ENCODE results near the gene UBAP1. TPM values are rescaled to one million over a fixed set of nuclear protein-coding genes. Genes with fewer than 3 reads are reported as not detected.
"Not testable (repeated sequence)": the region's sequence is repeated elsewhere in the genome, so short reads cannot be mapped to it uniquely, and the experiment has no call there.

UBAP1 gene
- 51.9 TPM for total RNA-seq
- long read RNA-seq, transcript UBAP1-204 (6 exons, 2,029 nt), result minor isoform, 5 of 121 reads
- long read RNA-seq, transcript UBAP1-201 (7 exons, 2,735 nt), result major isoform, 76 of 121 reads
- long read RNA-seq, partial matches to known transcripts, result 13 of 121 reads
- long read RNA-seq, other reads (novel, unspliced or antisense), result 24 of 121 reads

DNA sequence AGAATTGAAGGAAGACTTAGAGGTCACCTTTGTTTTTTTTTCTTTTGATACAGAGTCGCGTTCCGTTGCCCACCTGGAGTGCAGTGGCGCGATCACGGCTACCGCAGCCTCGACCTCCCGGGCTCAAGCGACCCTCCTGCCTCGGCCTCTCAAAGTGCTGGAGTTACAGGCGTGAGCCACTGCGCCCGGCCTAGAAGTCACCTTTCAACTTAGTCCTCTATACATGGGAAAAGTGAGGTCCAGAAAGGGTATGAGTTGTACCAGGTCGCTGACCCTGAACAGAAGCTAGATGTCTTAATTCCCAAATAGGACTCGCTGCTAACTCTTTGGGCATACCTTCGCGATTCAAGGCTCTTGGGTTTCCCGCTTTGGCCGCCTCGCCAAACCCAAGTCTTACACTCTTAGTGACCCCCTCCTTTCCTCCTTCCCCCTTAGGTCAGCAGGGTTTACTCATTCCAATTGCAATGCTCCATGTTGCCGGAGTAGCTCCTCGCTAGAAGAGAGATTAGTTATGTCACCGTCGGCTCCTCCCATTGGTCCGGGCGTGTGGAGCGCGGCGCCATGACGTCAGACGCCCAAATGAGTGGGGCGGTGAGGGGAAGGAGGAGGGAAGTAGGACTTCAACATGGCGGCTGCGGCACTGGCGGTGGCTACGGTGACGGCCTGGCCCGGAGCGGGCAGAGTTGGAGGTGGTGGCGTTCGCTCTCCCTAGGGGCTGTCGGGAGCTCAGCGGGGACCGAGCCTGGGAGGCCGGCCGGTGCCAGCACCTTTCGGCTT lies at the start of gene UBAP1:
Gene UBAP1, plus strand, starts transcription at position 608 of the 777 bp plus-strand sequence. CDS start 41,872 bp downstream, outside the sequence.
- H3K9me3 ChIP-seq, result no peaks in the 10 kb centered on the region
- peak; percentile 98 for DNase-seq

DNA sequence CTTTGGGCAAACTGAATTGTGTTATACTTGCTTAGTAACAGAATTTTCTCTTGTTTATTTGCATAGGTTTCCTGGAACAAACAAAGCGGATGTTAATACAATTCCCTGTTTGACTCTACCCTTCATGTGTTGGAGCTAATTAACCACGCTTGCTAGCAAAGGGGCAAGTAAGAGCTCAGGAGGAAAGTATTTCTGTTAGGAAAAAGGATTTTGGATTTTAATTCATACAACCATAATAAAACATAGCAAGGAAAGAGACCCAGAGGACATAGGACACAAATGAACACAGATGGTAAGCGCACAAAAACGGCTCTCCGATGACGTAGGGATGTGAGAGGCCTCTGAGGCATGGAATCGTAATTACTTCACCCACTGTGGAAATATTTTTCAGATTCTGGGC lies 47.3 kb upstream of the UBAP1 start:
- H3K27me3 ChIP-seq, result no peaks in the 10 kb centered on the region
- H3K27ac ChIP-seq, result no peak overlapping the region
- H3K36me3 ChIP-seq, result no peaks in the 10 kb centered on the region
- DNase-seq (no peak), ATAC-seq (no peak)
- no peak overlapping the region for H3K4me3 ChIP-seq
- intact Hi-C loops (cut with DNase I), result no loop called here
- TF ChIP-seq, protein P1, sequence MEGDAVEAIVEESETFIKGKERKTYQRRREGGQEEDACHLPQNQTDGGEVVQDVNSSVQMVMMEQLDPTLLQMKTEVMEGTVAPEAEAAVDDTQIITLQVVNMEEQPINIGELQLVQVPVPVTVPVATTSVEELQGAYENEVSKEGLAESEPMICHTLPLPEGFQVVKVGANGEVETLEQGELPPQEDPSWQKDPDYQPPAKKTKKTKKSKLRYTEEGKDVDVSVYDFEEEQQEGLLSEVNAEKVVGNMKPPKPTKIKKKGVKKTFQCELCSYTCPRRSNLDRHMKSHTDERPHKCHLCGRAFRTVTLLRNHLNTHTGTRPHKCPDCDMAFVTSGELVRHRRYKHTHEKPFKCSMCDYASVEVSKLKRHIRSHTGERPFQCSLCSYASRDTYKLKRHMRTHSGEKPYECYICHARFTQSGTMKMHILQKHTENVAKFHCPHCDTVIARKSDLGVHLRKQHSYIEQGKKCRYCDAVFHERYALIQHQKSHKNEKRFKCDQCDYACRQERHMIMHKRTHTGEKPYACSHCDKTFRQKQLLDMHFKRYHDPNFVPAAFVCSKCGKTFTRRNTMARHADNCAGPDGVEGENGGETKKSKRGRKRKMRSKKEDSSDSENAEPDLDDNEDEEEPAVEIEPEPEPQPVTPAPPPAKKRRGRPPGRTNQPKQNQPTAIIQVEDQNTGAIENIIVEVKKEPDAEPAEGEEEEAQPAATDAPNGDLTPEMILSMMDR (IDR thresholded peaks at IDR 0.05), result no peak
- H3K4me1 ChIP-seq, result peaks cover 4% of the 10 kb centered on the region
- H3K9me3 ChIP-seq, result no peaks in the 10 kb centered on the region

More for the DNA sequence above, at the start of gene UBAP1:
- intact Hi-C loops (cut with DNase I), result no loop called here
- Histone ChIP-seq H3K27me3 (no peaks in the 10 kb centered on the region), H3K27ac (peak within 1 kb of the TSS; percentile 96), H3K4me1 (peaks cover 11% of the 10 kb centered on the region), H3K4me3 (peak within 1 kb of the TSS; percentile 88), H3K36me3 (no peaks in the 10 kb centered on the region)
- ATAC-seq, result peak; percentile 99
- TF ChIP-seq, protein P1 (IDR thresholded peaks at IDR 0.05), result no peak

DNA sequence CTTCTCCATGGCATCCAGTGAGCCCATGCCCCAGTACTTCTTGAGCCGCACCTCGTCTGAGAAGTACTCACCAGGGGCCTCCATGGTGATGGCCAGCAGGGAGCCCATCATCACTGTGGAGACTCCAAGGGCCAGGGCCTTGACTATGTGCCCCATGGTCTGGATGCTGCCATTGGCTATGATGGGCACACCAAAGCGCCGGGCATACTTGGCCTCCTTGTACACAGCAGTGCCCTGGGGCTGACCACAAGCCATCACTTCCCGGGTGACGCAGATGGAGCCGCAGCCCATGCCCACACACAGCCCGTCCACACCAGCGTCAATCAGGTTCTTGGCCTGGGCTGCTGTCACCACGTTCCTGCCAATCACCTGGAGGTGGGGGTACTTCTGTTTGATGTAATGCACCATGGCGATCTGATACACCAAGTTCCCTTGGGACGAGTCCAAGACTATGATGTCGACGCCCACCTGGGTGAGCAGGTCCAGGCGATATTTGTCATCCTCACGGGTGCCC lies 45.4 kb upstream of the UBAP1 start:
- H3K9me3 ChIP-seq, result no peaks in the 10 kb centered on the region
- no peak for ATAC-seq
- intact Hi-C loops (cut with DNase I), result no loop called here
- TF ChIP-seq, protein P1 (IDR thresholded peaks at IDR 0.05), result no peak
- DNase-seq, result no peak
- no peaks in the 10 kb centered on the region for H3K36me3 ChIP-seq
- no peak overlapping the region for H3K27ac ChIP-seq
- no peak overlapping the region for H3K4me3 ChIP-seq
- no peaks in the 10 kb centered on the region for H3K4me1 ChIP-seq
- H3K27me3 ChIP-seq, result no peaks in the 10 kb centered on the region

DNA sequence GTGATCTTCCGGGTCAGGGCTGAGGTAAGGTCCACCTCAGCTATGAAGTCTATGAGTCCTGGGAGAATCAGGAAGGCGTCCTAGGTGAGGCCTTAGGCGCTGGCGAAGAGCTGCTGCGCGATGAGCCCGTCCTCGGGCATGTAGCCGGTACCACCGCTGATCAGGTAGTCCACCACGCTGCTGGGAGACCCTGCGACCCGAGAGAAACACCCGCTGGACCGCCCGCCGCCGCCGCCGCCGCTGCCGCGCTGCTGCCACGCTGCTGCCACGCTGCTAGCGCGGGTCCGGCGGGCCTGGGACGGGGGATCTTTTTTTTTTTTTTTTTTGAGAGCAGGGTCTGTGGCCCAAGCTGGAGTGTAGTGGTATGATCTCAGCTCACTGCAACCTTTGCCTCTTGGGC lies 44.3 kb upstream of the UBAP1 start:
- TF ChIP-seq, protein P1 (IDR thresholded peaks at IDR 0.05), result no peak
- no peak overlapping the region for H3K27ac ChIP-seq
- H3K27me3 ChIP-seq, result no peaks in the 10 kb centered on the region
- no peak overlapping the region for H3K4me3 ChIP-seq
- no peaks in the 10 kb centered on the region for H3K4me1 ChIP-seq
- intact Hi-C loops (cut with DNase I), result no loop called here
- ATAC-seq, result no peak
- H3K36me3 ChIP-seq, result no peaks in the 10 kb centered on the region
- no peak for DNase-seq
- no peaks in the 10 kb centered on the region for H3K9me3 ChIP-seq

DNA sequence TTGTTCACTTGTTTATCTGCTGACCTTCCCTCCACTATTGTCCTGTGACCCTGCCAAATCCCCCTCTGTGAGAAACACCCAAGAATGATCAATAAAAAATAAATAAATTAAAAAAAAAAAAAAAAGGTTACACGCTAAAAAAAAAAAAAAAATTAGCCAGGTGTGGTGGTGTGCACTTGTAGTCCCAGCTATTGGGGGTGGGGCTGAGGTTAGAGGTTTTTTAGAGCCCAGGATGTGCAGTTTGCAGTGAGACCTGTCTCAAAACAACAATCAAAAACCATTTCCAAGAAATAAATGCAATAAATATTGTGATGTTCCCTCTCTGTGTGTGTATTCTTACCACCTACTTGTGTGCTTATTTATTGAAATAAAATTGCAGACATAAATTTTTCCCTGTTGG lies 40.2 kb upstream of the UBAP1 start:
- DNase-seq; H3K4me3 ChIP-seq; H3K9me3 ChIP-seq; ATAC-seq; H3K27me3 ChIP-seq; intact Hi-C loops (cut with DNase I); H3K4me1 ChIP-seq; H3K36me3 ChIP-seq; H3K27ac ChIP-seq: not testable (repeated sequence)

DNA sequence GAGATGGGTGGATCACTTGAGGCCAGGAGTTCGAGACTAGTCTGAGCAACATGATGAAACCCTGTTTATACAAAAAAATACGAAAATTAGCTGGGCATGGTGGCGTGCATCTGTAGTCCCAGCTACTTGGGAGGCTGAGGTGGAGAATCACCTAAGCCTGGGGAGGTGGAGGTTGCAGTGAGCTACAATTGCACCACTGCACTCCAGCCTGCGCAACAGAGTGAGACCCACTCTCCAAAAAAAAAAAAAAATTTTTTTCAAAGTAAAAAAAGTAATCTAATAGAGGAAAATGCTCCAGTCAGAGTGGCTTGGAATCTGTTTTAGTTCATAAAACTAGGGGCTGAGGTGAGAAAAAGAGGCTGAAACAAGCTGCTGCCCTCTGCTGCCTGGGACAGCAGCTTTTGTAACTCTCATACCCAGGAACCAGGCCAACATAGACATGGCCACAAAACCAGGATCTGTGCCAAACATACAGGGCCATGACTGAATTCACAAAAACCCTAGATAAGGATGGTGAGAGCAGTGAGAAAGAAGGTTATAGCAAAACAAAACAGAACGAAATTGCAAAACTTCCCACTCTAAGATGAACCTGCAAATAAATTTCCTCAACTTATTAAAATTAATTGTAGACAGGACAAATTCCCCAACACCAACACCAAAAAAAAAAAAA lies 39.2 kb upstream of the UBAP1 start:
- no peaks in the 10 kb centered on the region for H3K27me3 ChIP-seq
- H3K27ac ChIP-seq, result no peak overlapping the region
- no peak overlapping the region for H3K4me3 ChIP-seq
- no peaks in the 10 kb centered on the region for H3K36me3 ChIP-seq
- intact Hi-C loops (cut with DNase I), result no loop called here
- TF ChIP-seq, protein P1 (IDR thresholded peaks at IDR 0.05), result peak; percentile 24
- H3K4me1 ChIP-seq, result no peaks in the 10 kb centered on the region
- ATAC-seq (peak; percentile 85), DNase-seq (no peak)
- H3K9me3 ChIP-seq, result no peaks in the 10 kb centered on the region

Measured in upper lobe of right lung (tissue), 1 donor.